ENCODE measurements around the gene MBD1. TPM values are rescaled to one million over a fixed set of nuclear protein-coding genes. Genes with fewer than 3 reads are reported as not detected.

The MBD1 gene
- total and polyA plus RNA-seq, 10 of the 15 experiments (the other 5 are each of a cell fraction or from before 2014, with no cell fraction given), result 8.4 to 97.7 (median 59.9) TPM

- TF ChIP-seq BHLHE40 (IDR thresholded peaks at IDR 0.05; ENCODE audit: borderline replicate concordance in 1 of 2, low read depth in 2 of 2, low read length in 1 of 2) (peak; percentile 44 to 46; a peak in 3 of 4 replicates), IKZF2 (IDR thresholded peaks at IDR 0.05) (peak in 1 of 2 experiments; percentile 33; a peak in 1 of 4 replicates), ZBED1 (IDR thresholded peaks at IDR 0.05; ENCODE audit: borderline replicate concordance) (peak; percentile 72; the same call in 1 of the 2 replicates), BRCA1 (IDR thresholded peaks at IDR 0.05; ENCODE audit: low read depth, low read length) (no peak), E2F8 (IDR thresholded peaks at IDR 0.05; ENCODE audit: low read depth, partially characterized antibody) (peak; percentile 23), CHD2 (IDR thresholded peaks at IDR 0.05; ENCODE audit: borderline replicate concordance, low read depth, low read length) (peak; percentile 70; the same call in 1 of the 2 replicates), RELB (IDR thresholded peaks at IDR 0.05; ENCODE audit: low read depth) (peak; percentile 39; the same call in 1 of the 2 replicates), REST (IDR thresholded peaks at IDR 0.05; ENCODE audit: low read depth, low read length) (no peak), GATAD2B (conservative IDR thresholded peaks at IDR 0.05; ENCODE audit: low read depth) (peak; percentile 41; the same call in 1 of the 2 replicates), SPI1 (IDR thresholded peaks at IDR 0.05; ENCODE audit: borderline replicate concordance, insufficient read depth, low read depth, low read length) (peak; percentile 6; the same call in 1 of the 2 replicates), BMI1 (IDR thresholded peaks at IDR 0.05; ENCODE audit: borderline replicate concordance) (peak; percentile 73; the same call in 1 of the 2 replicates), EGR1 (IDR thresholded peaks at IDR 0.05; ENCODE audit: borderline replicate concordance in 1 of 2, low read depth in 2 of 2, low read length in 2 of 2) (0 out of 3 replicates have a peak, but pooled peaks of 1 of the 2 experiments have one; percentile 20), RAD21 (IDR thresholded peaks at IDR 0.05; ENCODE audit: insufficient read depth, low read depth, low read length) (peak; percentile 44; the same call in 1 of the 2 replicates), MXI1 (IDR thresholded peaks at IDR 0.05; ENCODE audit: low read depth, low read length) (peak; percentile 76; the same call in 1 of the 2 replicates), RB1 (IDR thresholded peaks at IDR 0.05; ENCODE audit: borderline replicate concordance) (peak; percentile 56; the same call in 1 of the 2 replicates), NRF1 (conservative IDR thresholded peaks at IDR 0.05; ENCODE audit: low read depth, low read length) (peak; percentile 66), BACH1 (IDR thresholded peaks at IDR 0.05; ENCODE audit: borderline replicate concordance) (peak; percentile 35; the same call in 1 of the 2 replicates), MEF2B (IDR thresholded peaks at IDR 0.05; ENCODE audit: partially characterized antibody, poor library complexity, severe bottlenecking) (peak; percentile 56)
Observed at GRCh38 chr18:50287441-50288347, 6.4 kb upstream of the MBD1 start, which contains the start of gene CXXC1 (continued).

Measured in GM12878 (cell line).